GM18861 (cell line): ENCODE results near the gene LRRC41.

Experiments used
- ATAC-seq: cut with Tn5 transposase; IDR thresholded peaks from one replicate; pipeline ENCODE4 v1.9.1; 2021; ENCODE audit not compliant: unreplicated experiment

LRRC41 gene

GRCh38 chr1:46288485-46289133, 14.8 kb downstream of the LRRC41 start:
- ATAC-seq = no peak

GRCh38 chr1:46285730-46286477, 17.5 kb downstream of the LRRC41 start:
- no peak for ATAC-seq

- no peak for ATAC-seq
Observed at GRCh38 chr1:46284597-46285564, 18.5 kb downstream of the LRRC41 start.

- no peak for ATAC-seq
Observed at GRCh38 chr1:46284058-46284457, 19.4 kb downstream of the LRRC41 start.

GRCh38 chr1:46281021-46281420, 22.4 kb downstream of the LRRC41 start:
- ATAC-seq = no peak

- no peak for ATAC-seq
Observed at GRCh38 chr1:46280092-46280491, 23.3 kb downstream of the LRRC41 start.

- no peak for ATAC-seq
Observed at GRCh38 chr1:46278807-46279206, 24.6 kb downstream of the LRRC41 start.

- ATAC-seq = no peak
Observed at GRCh38 chr1:46277658-46278373, 25.6 kb downstream of the LRRC41 start.

- no peak for ATAC-seq
Observed at GRCh38 chr1:46275030-46275337, 28.4 kb downstream of the LRRC41 start.

GRCh38 chr1:46274225-46275029, 29.0 kb downstream of the LRRC41 start:
- no peak for ATAC-seq

- ATAC-seq = no peak
Observed at GRCh38 chr1:46268578-46268977, 34.8 kb downstream of the LRRC41 start.

- ATAC-seq = no peak
Observed at GRCh38 chr1:46263146-46263545, 40.3 kb downstream of the LRRC41 start.

GRCh38 chr1:46262508-46262907, 40.9 kb downstream of the LRRC41 start:
- no peak for ATAC-seq

GRCh38 chr1:46256523-46256922, 46.9 kb downstream of the LRRC41 start:
- ATAC-seq = no peak

GRCh38 chr1:46254668-46255067, 48.7 kb downstream of the LRRC41 start:
- no peak for ATAC-seq

- no peak for ATAC-seq
Observed at GRCh38 chr1:46248122-46248920, 55.1 kb downstream of the LRRC41 start.

- ATAC-seq = peak; percentile 90
Observed at GRCh38 chr1:46247436-46248121, 55.8 kb downstream of the LRRC41 start, which contains the start of gene RAD54L. RAD54L (plus strand) TSS chr1:46247763; CDS start chr1:46248406, 643 bp downstream.

GRCh38 chr1:46246548-46247435, 56.6 kb downstream of the LRRC41 start:
- ATAC-seq = peak; percentile 20
